CMK (cell line): Measurements from ENCODE around the gene MUC5B.
"Not testable (repeated sequence)": the region's sequence is repeated elsewhere in the genome, so short reads cannot be mapped to it uniquely, and the experiment has no call there.

Source experiments
- DNase-seq: peaks from one replicate; pipeline ENCODE4 v3.0.0-alpha.2; 2010; ENCODE audit warnings: low read depth

Gene MUC5B

GRCh38 chr11:1251236-1251770 is 28.4 kb downstream of the MUC5B start:
- DNase-seq: no peak

DNA sequence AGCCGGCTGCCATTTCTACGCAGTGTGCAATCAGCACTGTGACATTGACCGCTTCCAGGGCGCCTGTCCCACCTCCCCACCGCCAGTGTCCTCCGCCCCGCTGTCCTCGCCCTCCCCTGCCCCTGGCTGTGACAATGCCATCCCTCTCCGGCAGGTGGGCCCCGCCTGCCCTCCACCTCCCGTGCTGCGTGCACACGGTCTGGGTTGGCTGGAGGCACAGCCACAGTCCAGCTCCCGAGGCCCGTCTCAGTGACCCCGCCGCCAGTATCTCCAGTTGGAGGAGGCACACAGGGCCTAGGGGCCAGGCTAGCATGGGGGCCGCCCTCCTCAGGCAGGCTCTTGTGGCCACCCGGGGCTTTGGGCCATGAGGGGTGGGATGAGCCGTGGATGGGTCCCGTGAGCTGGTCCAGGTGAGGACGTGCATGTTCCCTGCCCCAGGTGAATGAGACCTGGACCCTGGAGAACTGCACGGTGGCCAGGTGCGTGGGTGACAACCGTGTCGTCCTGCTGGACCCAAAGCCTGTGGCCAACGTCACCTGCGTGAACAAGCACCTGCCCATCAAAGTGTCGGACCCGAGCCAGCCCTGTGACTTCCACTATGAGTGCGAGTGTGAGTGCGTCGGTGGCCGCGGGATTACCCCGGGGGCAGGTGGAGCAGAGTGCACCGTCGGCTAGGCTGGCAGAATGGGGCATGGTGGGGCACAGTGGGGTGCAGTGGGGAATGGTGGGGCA is 29.7 kb downstream of the MUC5B start:
- DNase-seq: no peak

DNA sequence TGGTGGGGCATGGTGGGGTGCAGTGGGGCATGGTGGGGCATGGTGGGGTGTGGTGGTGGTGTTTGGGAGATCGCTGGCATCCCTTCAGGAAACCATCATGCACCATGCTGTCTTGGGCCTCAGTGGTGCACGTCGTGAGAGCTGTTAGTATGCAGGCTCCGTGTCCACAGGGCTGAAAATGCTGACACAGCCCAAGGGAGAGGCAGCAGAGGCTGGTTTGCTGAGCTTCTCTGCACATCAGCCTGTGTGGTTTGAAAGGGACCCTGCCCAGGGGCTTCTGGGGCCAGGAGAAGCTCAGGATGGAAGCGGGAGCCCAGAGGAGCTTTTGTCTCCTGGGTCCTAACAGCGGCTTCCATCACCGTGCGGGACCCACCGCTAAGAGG is 30.2 kb downstream of the MUC5B start:
- DNase-seq: no peak

DNA sequence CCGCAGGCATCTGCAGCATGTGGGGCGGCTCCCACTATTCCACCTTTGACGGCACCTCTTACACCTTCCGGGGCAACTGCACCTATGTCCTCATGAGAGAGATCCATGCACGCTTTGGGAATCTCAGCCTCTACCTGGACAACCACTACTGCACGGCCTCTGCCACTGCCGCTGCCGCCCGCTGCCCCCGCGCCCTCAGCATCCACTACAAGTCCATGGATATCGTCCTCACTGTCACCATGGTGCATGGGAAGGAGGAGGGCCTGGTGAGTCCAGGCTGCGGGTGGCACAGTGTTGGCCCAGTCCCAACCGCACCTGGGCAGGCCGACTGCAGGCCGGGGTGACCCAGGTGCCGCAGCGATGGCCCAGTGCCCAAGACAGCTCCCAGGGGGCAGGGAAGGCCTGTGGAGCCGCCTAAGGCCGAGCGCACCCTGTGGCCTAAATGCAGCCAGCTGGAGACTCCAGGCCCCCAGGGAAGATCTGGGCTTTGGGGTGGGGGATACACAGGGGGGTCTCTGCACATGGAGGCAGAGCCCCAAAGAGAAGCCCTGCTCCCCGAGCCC is 31.3 kb downstream of the MUC5B start:
- no peak for DNase-seq

DNA sequence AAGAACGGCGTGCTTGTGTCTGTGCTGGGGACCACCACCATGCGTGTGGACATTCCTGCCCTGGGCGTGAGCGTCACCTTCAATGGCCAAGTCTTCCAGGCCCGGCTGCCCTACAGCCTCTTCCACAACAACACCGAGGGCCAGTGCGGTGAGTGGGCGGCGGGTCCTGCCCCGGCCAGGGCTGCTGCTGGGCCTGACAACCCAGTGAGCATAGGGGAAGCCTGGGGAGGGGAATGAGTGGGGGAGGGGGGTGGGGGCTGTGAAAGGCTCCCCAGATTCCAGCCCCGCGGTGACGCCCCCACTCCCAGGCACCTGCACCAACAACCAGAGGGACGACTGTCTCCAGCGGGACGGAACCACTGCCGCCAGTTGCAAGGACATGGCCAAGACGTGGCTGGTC is 31.9 kb downstream of the MUC5B start:
- DNase-seq: no peak

DNA sequence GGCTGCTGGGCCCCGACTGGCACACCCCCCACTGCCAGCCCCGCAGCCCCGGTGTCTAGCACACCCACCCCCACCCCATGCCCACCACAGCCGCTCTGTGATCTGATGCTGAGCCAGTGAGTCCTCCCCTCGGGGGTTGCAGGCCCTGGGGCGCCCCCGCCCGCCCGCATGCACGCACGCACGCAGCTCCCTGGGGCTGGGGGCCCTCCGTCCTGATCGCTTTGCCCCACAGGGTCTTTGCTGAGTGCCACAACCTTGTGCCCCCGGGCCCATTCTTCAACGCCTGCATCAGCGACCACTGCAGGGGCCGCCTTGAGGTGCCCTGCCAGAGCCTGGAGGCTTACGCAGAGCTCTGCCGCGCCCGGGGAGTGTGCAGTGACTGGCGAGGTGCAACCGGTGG is 32.3 kb downstream of the MUC5B start:
- DNase-seq: no peak

- DNase-seq: no peak
Observed at GRCh38 chr11:1256257-1257045, 33.6 kb downstream of the MUC5B start.

GRCh38 chr11:1257366-1257765 is 34.5 kb downstream of the MUC5B start:
- no peak for DNase-seq

DNA sequence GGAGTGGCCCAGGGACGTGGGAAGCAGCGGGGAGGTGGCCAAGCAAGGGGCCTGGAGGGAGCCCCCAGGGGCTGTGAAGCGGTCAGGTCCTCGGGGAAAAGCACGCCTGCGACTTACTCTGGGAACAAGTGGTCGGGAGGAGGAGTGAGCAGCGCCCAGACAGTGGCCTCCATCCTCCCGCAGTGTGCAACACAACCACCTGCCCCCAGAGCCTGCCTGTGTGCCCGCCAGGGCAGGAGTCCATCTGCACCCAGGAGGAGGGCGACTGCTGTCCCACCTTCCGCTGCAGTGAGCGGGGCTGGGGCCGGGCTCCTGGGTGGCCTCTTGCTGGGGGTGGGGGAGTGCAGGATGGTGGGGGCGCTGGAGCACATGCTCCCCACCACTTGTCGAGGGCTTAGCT is 35.0 kb downstream of the MUC5B start:
- no peak for DNase-seq

DNA sequence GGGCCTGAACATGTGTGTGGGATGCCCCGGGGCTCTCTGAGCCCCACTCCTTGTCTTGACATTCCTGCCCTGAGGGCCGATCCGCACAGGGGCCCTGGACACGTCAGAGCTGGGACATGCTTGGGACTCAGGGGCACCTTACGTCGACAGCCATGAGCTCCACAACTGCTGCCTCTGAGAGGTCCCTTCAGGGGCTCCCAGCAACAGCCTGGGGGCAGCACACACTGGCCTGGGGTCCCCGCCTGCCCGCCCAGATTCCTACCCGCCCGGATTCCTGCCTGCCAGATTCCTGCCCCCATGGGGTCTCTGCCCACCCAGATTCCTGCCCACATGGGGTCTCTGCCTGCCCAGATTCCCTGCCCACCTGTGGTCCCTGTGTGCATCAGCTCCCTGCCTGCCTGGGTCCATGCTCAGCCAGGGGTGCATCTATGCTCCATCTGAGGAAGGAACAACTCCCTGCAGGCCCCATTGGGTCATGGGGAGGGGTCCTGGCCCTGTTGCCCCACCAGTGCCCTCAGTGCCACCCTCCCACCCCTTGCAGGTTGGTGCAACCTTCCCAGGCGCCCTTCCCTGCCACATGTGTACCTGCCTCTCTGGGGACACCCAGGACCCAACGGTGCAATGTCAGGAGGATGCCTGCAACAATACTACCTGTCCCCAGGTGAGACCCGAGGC is 35.7 kb downstream of the MUC5B start:
- no peak for DNase-seq

GRCh38 chr11:1259076-1259461 is 36.2 kb downstream of the MUC5B start:
- DNase-seq: no peak

GRCh38 chr11:1259561-1259960 is 36.7 kb downstream of the MUC5B start:
- DNase-seq: no peak

- DNase-seq: no peak
Observed at GRCh38 chr11:1260023-1260501, 37.2 kb downstream of the MUC5B start.

DNA sequence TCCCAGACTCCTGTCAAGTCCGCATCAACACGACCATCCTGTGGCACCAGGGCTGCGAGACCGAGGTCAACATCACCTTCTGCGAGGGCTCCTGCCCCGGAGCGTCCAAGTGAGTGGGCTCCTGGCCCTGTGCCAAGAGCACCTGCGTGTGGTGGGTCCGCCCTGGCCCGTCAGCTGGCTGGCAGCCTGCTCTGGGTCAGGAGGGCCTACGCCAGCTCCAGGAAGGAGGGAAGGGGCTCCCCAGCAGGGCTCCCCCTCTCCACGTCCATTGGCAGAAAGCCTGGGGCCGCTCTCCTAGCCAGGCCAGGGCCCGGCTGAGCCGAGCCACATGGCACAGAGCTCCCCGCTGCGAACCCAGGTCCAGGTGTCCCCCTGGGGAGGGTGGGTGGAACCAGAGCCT is 37.8 kb downstream of the MUC5B start:
- no peak for DNase-seq

- DNase-seq: no peak
Observed at GRCh38 chr11:1261241-1262071, 38.6 kb downstream of the MUC5B start.

GRCh38 chr11:1262172-1263006 is 39.5 kb downstream of the MUC5B start:
- DNase-seq: peak; percentile 58

- no peak for DNase-seq
Observed at GRCh38 chr11:1263010-1263409, 40.1 kb downstream of the MUC5B start.

DNA sequence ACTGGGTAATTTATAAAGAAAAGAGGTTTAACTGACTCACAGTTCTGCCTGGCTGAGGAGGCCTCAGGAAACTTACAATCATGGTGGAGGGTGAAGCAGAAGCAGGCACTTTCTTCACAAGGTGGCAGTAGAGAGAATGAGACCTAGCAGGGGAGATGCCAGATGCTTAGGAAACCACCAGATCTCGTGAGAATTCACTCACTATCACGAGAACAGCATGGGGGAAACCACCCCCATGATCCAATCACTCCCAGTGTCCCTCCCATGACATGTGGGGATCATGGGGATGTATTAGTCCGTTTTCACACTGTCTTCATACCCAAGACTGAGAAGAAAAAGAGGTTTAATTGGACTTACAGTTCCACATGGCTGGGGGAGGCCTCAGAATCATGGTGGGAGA is 41.6 kb downstream of the MUC5B start:
- peak; percentile 50 for DNase-seq

DNA sequence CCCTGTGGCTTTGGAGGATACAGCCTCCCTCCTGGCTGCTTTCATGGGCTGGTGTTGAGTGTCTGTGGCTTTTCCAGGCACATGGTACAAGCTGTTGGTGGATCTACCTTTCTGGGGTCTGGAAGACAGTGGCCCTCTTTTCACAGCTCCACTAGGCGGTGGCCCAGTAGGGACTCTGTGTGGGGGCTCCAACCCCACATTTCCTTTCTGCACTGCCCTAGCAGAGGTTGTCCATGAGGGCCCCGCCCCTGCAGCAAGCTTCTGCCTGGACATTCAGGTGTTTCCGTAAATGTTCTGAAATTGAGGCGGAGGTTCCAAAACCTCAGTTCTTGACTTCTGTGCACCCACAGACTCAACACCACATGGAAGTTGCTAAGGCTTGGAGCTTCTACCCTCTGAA is 42.6 kb downstream of the MUC5B start:
- DNase-seq: not testable (repeated sequence)

GRCh38 chr11:1266976-1267375 is 44.1 kb downstream of the MUC5B start:
- DNase-seq: not testable (repeated sequence)
